Prostate gland (tissue), 2 donors: ENCODE measurements around the gene ELMO1.

Source experiments
- POLR2A ChIP-seq: fragments of 450-650 bp; IDR thresholded peaks from one replicate; pipeline ENCODE4 v1.6.1; 2016; ENCODE audit warnings: antibody characterized with exemption, mild to moderate bottlenecking
- TF ChIP-seq, protein P1 (sequence below), 4 experiments: fragments of 200-600 bp in 2 of 4; fragments of 450-650 bp in 2 of 4; sonication (generic) in 2 of 4; IDR thresholded peaks; 1 replicate in 3 of 4; 2 replicates in 1 of 4; pipeline ENCODE4 v1.5.1; 2016 to 2019; ENCODE audit warnings: antibody characterized with exemption in 4 of 4, mild to moderate bottlenecking in 2 of 4, moderate library complexity in 2 of 4

DNA sequence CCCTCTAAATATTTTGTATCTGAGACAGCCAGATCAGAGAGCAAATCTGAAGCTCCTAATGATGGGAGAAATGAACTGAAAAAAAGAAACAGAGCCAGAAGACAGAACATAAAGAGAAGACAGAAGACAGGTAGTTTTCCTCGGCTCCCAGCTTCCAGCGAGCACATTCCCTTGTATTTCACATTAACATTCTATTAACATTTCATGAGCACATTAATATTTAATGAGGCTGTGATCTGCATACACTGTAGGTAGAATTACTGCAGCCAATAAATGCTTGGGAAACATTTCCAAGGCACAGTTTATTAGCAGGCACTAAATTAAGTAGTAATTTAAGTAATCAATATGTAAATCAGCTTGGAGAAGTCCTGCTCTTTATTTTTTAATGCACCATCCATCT lies 349.9 kb downstream of the ELMO1 start:
- no peak for TF ChIP-seq POLR2A
- TF ChIP-seq, protein P1, sequence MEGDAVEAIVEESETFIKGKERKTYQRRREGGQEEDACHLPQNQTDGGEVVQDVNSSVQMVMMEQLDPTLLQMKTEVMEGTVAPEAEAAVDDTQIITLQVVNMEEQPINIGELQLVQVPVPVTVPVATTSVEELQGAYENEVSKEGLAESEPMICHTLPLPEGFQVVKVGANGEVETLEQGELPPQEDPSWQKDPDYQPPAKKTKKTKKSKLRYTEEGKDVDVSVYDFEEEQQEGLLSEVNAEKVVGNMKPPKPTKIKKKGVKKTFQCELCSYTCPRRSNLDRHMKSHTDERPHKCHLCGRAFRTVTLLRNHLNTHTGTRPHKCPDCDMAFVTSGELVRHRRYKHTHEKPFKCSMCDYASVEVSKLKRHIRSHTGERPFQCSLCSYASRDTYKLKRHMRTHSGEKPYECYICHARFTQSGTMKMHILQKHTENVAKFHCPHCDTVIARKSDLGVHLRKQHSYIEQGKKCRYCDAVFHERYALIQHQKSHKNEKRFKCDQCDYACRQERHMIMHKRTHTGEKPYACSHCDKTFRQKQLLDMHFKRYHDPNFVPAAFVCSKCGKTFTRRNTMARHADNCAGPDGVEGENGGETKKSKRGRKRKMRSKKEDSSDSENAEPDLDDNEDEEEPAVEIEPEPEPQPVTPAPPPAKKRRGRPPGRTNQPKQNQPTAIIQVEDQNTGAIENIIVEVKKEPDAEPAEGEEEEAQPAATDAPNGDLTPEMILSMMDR (IDR thresholded peaks at IDR 0.05), result no peak
